ENCODE measurements around the gene ZBTB8A. TPM values are rescaled to one million over a fixed set of nuclear protein-coding genes. Genes with fewer than 3 reads are reported as not detected.

Gene ZBTB8A
- total RNA-seq (2013) = 0.23 TPM
- polyA plus RNA-seq (under 1 TPM in 1 of 3 donors, not detected in 2; 0.08 TPM), polyA minus RNA-seq (under 0.01 TPM in 1 of 2 replicates, not detected in the other), total RNA-seq (0 to 2.8 (median 0.12) reads per million in 11 experiments)

- H3K36me3 Mint-ChIP-seq = peaks cover 5 to 7% of the 10 kb centered on the region in 2 donors
- Histone ChIP-seq H3K4me3 (replicated peaks in 1 of 3; ENCODE audit: low read depth in 2 of 3, low read length in 3 of 3) (peak within 1 kb of the TSS in 2 of 3 experiments; percentile 37 to 72), H3K36me3 (replicated peaks in 1 of 2; ENCODE audit: control insufficient read depth in 1 of 2, insufficient read depth in 2 of 2, low read length in 2 of 2) (no peaks in the 10 kb centered on the region), H3K4me2 (replicated peaks; ENCODE audit: extremely low read depth, low read length, poor library complexity, severe bottlenecking) (peak within 1 kb of the TSS; percentile 81), H2AFZ (ENCODE audit: insufficient read depth, low read depth, low read length, poor library complexity, severe bottlenecking) (peak within 1 kb of the TSS; percentile 67), H4K20me1 (ENCODE audit: insufficient read depth, low read length) (no peaks in the 10 kb centered on the region), H3K4me1 (ENCODE audit: control insufficient read depth in 1 of 2, insufficient read depth in 2 of 2, low read length in 2 of 2) (peaks cover 20 to 24% of the 10 kb centered on the region in 2 donors), H3K27ac (ENCODE audit: low read depth in 1 of 2, low read length in 2 of 2) (no peak within 1 kb of the TSS), H3K79me2 (ENCODE audit: insufficient read depth, low read length) (no peaks in the 10 kb centered on the region), H3K27me3 (ENCODE audit: control insufficient read depth in 2 of 2, insufficient read depth in 2 of 2, low read length in 2 of 2) (peaks cover 29 to 42% of the 10 kb centered on the region in 2 donors), H3K9ac (ENCODE audit: insufficient read depth, low read length, poor library complexity, severe bottlenecking) (no peak within 1 kb of the TSS), H3K9me3 (replicated peaks in 1 of 2; ENCODE audit: control insufficient read depth in 1 of 2, insufficient read depth in 1 of 2, low read length in 2 of 2) (peaks cover 0 to 6% of the 10 kb centered on the region in 2 donors)
- DNase-seq = no peak
- peaks cover 27% of the 10 kb centered on the region for H3K4me1 Mint-ChIP-seq
- intact Hi-C loops (cut with micrococcal nuclease) = no loop called here
- H3K4me3 Mint-ChIP-seq = peak within 1 kb of the TSS; percentile 82 to 89
- peaks cover 42 to 62% (median 57%) of the 10 kb centered on the region in 3 donors for H3K27me3 Mint-ChIP-seq (ENCODE audit: low read depth in 3 of 3)
- WGBS (ENCODE audit: insufficient coverage) = 0% methylated on average over 29 of the region's 33 CpGs
- peak within 1 kb of the TSS in 2 of 7 donors; percentile 6 to 25 for H3K27ac Mint-ChIP-seq
- H3K9me3 Mint-ChIP-seq = peaks cover 0 to 10% (median 4%) of the 10 kb centered on the region in 7 donors
- TF ChIP-seq CTCF (IDR thresholded peaks at IDR 0.05) = no peak
These were observed at the start of gene ZBTB8A for GRCh38 chr1:32538887-32539583. Gene ZBTB8A (plus strand): TSS chr1:32539427. CDS start chr1:32592932, 53,505 bp downstream.

DNA sequence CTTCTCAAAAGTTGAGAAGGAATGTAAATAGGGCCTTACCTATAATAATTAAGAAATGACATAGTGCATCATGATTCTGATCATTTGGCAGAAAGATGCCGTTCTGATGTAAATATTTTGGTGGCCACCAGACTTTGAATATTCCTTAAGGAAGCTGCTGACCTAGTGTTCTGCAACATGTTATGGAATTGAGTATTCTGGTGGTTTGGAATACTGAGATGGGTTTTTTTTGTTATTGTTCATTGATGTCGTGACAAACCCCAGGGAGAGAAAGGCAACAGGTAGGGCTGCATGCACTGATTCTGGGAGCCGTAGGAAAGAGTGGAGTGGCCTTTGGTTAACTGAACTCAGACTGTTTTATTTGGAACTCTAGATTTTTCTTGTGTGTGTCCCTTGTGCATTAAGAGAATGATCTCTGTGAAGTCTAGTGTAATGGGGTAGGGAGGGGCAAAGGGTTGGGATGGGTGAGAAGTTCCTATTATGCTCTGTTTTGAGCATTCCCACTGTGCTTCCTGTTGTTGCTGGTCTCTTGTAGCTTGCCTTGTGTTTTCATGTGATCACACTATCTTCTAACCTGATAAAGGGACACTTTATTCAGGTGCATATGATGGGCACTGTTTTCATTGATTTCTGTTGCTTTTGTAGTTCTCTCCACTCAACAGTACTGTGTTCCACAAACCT lies 49.3 kb upstream of the ZBTB8A start:
- peaks cover 0 to 13% (median 6%) of the 10 kb centered on the region in 3 donors for H3K27me3 Mint-ChIP-seq (ENCODE audit: low read depth in 3 of 3)
- 98% methylated on average over 3 of the region's 3 CpGs for WGBS (ENCODE audit: insufficient coverage)

More for the DNA sequence above, 49.3 kb upstream of the ZBTB8A start:
- no peaks in the 10 kb centered on the region for H3K4me1 ChIP-seq (ENCODE audit: control insufficient read depth in 1 of 2, insufficient read depth in 2 of 2, low read length in 2 of 2)
- H4K20me1 ChIP-seq (ENCODE audit: insufficient read depth, low read length) = no peaks in the 10 kb centered on the region
- Mint-ChIP-seq H3K36me3 (no peaks in the 10 kb centered on the region), H3K4me3 (no peak overlapping the region), H3K9me3 (no peaks in the 10 kb centered on the region), H3K4me1 (no peaks in the 10 kb centered on the region), H3K27ac (no peak overlapping the region)
- no peak overlapping the region for H3K4me2 ChIP-seq (replicated peaks; ENCODE audit: extremely low read depth, low read length, poor library complexity, severe bottlenecking)
- intact Hi-C loops (cut with micrococcal nuclease) = no loop called here
- no peaks in the 10 kb centered on the region for H3K9me3 ChIP-seq (replicated peaks in 1 of 2; ENCODE audit: control insufficient read depth in 1 of 2, insufficient read depth in 1 of 2, low read length in 2 of 2)
- H3K4me3 ChIP-seq (replicated peaks in 1 of 3; ENCODE audit: low read depth in 2 of 3, low read length in 3 of 3) = no peak overlapping the region
- DNase-seq = no peak
- H3K79me2 ChIP-seq (ENCODE audit: insufficient read depth, low read length) = no peaks in the 10 kb centered on the region
- H3K27ac ChIP-seq (ENCODE audit: low read depth in 1 of 2, low read length in 2 of 2) = no peak overlapping the region
- no peak overlapping the region for H3K9ac ChIP-seq (ENCODE audit: insufficient read depth, low read length, poor library complexity, severe bottlenecking)
- H2AFZ ChIP-seq (ENCODE audit: insufficient read depth, low read depth, low read length, poor library complexity, severe bottlenecking) = no peak overlapping the region
- H3K36me3 ChIP-seq (replicated peaks in 1 of 2; ENCODE audit: control insufficient read depth in 1 of 2, insufficient read depth in 2 of 2, low read length in 2 of 2) = no peaks in the 10 kb centered on the region
- TF ChIP-seq CTCF (IDR thresholded peaks at IDR 0.05) = no peak
- peaks cover 0 to 2% of the 10 kb centered on the region in 2 donors for H3K27me3 ChIP-seq (ENCODE audit: control insufficient read depth in 2 of 2, insufficient read depth in 2 of 2, low read length in 2 of 2)
